Adrenal gland (tissue), 12 donors: Measurements from ENCODE around the gene DOK6. TPM values are rescaled to one million over a fixed set of nuclear protein-coding genes. Genes with fewer than 3 reads are reported as not detected.

Source experiments
- DNase-seq, 7 donors: peaks; one replicate each; pipeline ENCODE4 v3.0.0-alpha.2; 2019 to 2020
- H3K27ac ChIP-seq, 5 donors: fragments of 200-600 bp; sonication (generic) in 4 of 5; 1 replicate in 3 of 5; 2 replicates in 2 of 5; pipeline versions ENCODE4 v1.5.1 to v1.8.0; 2016 to 2020; ENCODE audit warnings: mild to moderate bottlenecking in 1 of 5
- H3K27me3 ChIP-seq: fragments of 200-600 bp; 2 replicates; pipeline ENCODE4 v1.8.0; 2021
- H3K36me3 ChIP-seq, 2 donors: fragments of 200-600 bp; replicated peaks in 1 of 2; 1 replicate in 1 of 2; 2 replicates in 1 of 2; pipeline versions ENCODE4 v1.5.1 to v1.8.0; 2018 to 2022
- H3K4me1 ChIP-seq, 2 donors: fragments of 200-600 bp; replicated peaks in 1 of 2; 1 replicate in 1 of 2; 2 replicates in 1 of 2; pipeline versions ENCODE4 v1.5.1 to v1.8.0; 2018 to 2021
- H3K4me3 ChIP-seq, 4 donors: fragments of 200-600 bp; sonication (generic) in 3 of 4; one replicate each; pipeline ENCODE4 v1.5.1; 2016 to 2018
- H3K9me3 ChIP-seq, 3 donors: fragments of 200-600 bp; sonication (generic) in 1 of 3; replicated peaks in 1 of 3; 1 replicate in 2 of 3; 2 replicates in 1 of 3; pipeline versions ENCODE4 v1.5.1 to v1.8.0; 2016 to 2021
- CTCF ChIP-seq, 6 experiments: fragments of 450-650 bp in 4 of 6; fragments of 200-600 bp in 2 of 6; sonication (generic) in 1 of 6; IDR thresholded peaks; 1 replicate in 5 of 6; 2 replicates in 1 of 6; pipeline versions ENCODE4 v1.5.1 to v1.8.0; 2016 to 2021; ENCODE audit warnings: antibody characterized with exemption in 6 of 6, mild to moderate bottlenecking in 2 of 6, moderate library complexity in 1 of 6
- POLR2A ChIP-seq, 2 donors: fragments of 450-650 bp; IDR thresholded peaks; one replicate each; pipeline ENCODE4 v1.6.1; 2017; ENCODE audit warnings: antibody characterized with exemption in 2 of 2, mild to moderate bottlenecking in 2 of 2, moderate library complexity in 1 of 2
- WGBS, 4 donors: extraction: QIAGEN DNeasy Blood & Tissue Kit in 2 of 4; methylation state at CpG; one replicate each; pipeline versions ENCODE4 v1.1.5 to v1.1.7; 2013 to 2017; 5-methylcytosine and 5-hydroxymethylcytosine counted together
- intact Hi-C, 2 donors: fragments of 100-400 bp; cut with DNase I; formaldehyde crosslinking; loops; one replicate each; pipeline versions ENCODE4 v1.14.1 to v1.15.0; 2022 to 2023
- polyA plus RNA-seq, 3 donors: library from polyadenylated mRNA; stranded (reverse); fragments of 200-250 nt in 2 of 3; fragments of 350-450 nt in 1 of 3; fragmentation: Illumina TruSeq in 1 of 3; extraction: RNeasy Lipid Tissue Mini Kit (QIAGEN cat#74804) in 1 of 3; gene quantifications; one replicate each; pipeline ENCODE4 v1.2.3, GENCODE V29; 2013 to 2014
- total RNA-seq, 9 donors: library from RNA; depleted of rRNA in 4 of 9; stranded (reverse); fragments of >200 nt in 4 of 9; fragments of 120-200 nt in 1 of 9; fragmentation: NEBNext Ultra II Directional in 1 of 9; extraction: Animal tissue kit (Norgen Biotek cat#: 25700) in 1 of 9; gene quantifications; one replicate each; pipeline versions ENCODE4 v1.1.0 to v1.2.4, GENCODE V29; 2013 to 2023
- donor health status: healthy with polysubstance abuse.
- donor health status: Bipolar disorder and iron deficiency.
- donor health status: DM: yes; HTN: yes; CAD: no.
- donor health status: DM: no; HTN: no; CAD: no.
- donor health status: DM: no; HTN: no; CAD: no.
- donor health status: DM: yes; HTN: yes; CAD: no.

The DOK6 gene
- total and polyA plus RNA-seq, 12 donors = 0.24 to 4.5 (median 0.76) TPM

GRCh38 chr18:69894467-69894866, 493.8 kb downstream of the DOK6 start:
- 75 to 86% (median 80%) methylated on average over 2 of the region's 2 CpGs for WGBS, 4 donors
- H3K27me3 ChIP-seq = no peaks in the 10 kb centered on the region
- H3K27ac ChIP-seq = no peak overlapping the region
- no peak for DNase-seq
- intact Hi-C loops = no loop called here
- no peaks in the 10 kb centered on the region for H3K36me3 ChIP-seq
- no peak for TF ChIP-seq CTCF (IDR thresholded peaks at IDR 0.05)
- no peak for TF ChIP-seq POLR2A (IDR thresholded peaks at IDR 0.05)
- no peaks in the 10 kb centered on the region for H3K4me1 ChIP-seq
- no peak overlapping the region for H3K4me3 ChIP-seq
- no peaks in the 10 kb centered on the region for H3K9me3 ChIP-seq

- H3K27ac ChIP-seq = no peak overlapping the region
- no peaks in the 10 kb centered on the region for H3K4me1 ChIP-seq
- no peaks in the 10 kb centered on the region for H3K36me3 ChIP-seq
- WGBS, 4 donors = 87 to 92% (median 90%) methylated on average over 19 of the region's 19 CpGs
- no peaks in the 10 kb centered on the region for H3K27me3 ChIP-seq
- intact Hi-C loops = no loop called here
- H3K9me3 ChIP-seq = no peaks in the 10 kb centered on the region
- no peak overlapping the region for H3K4me3 ChIP-seq
- DNase-seq = no peak
- TF ChIP-seq CTCF (IDR thresholded peaks at IDR 0.05) (no peak), POLR2A (IDR thresholded peaks at IDR 0.05) (no peak)
These were observed 494.7 kb downstream of the DOK6 start for GRCh38 chr18:69895066-69896047.

GRCh38 chr18:69897397-69898108, 496.9 kb downstream of the DOK6 start:
- H3K4me1 ChIP-seq = no peaks in the 10 kb centered on the region
- no peaks in the 10 kb centered on the region for H3K36me3 ChIP-seq
- 77 to 84% (median 80%) methylated on average over 7 of the region's 7 CpGs for WGBS, 4 donors
- TF ChIP-seq POLR2A (IDR thresholded peaks at IDR 0.05) (no peak), CTCF (IDR thresholded peaks at IDR 0.05) (no peak)
- no peaks in the 10 kb centered on the region for H3K9me3 ChIP-seq
- no peaks in the 10 kb centered on the region for H3K27me3 ChIP-seq
- no peak for DNase-seq
- H3K27ac ChIP-seq = no peak overlapping the region
- intact Hi-C loops = no loop called here
- no peak overlapping the region for H3K4me3 ChIP-seq

GRCh38 chr18:69898241-69898861, 497.7 kb downstream of the DOK6 start:
- Histone ChIP-seq H3K4me3 (no peak overlapping the region), H3K4me1 (no peaks in the 10 kb centered on the region), H3K36me3 (no peaks in the 10 kb centered on the region), H3K27me3 (no peaks in the 10 kb centered on the region), H3K27ac (no peak overlapping the region), H3K9me3 (no peaks in the 10 kb centered on the region)
- WGBS, 4 donors = 65 to 68% (median 66%) methylated on average over 11 of the region's 11 CpGs
- TF ChIP-seq POLR2A (IDR thresholded peaks at IDR 0.05) (no peak), CTCF (IDR thresholded peaks at IDR 0.05) (no peak)
- DNase-seq = no peak
- intact Hi-C loops = no loop called here
